ENCODE measurements around the gene ACACB.

Gene ACACB

DNA sequence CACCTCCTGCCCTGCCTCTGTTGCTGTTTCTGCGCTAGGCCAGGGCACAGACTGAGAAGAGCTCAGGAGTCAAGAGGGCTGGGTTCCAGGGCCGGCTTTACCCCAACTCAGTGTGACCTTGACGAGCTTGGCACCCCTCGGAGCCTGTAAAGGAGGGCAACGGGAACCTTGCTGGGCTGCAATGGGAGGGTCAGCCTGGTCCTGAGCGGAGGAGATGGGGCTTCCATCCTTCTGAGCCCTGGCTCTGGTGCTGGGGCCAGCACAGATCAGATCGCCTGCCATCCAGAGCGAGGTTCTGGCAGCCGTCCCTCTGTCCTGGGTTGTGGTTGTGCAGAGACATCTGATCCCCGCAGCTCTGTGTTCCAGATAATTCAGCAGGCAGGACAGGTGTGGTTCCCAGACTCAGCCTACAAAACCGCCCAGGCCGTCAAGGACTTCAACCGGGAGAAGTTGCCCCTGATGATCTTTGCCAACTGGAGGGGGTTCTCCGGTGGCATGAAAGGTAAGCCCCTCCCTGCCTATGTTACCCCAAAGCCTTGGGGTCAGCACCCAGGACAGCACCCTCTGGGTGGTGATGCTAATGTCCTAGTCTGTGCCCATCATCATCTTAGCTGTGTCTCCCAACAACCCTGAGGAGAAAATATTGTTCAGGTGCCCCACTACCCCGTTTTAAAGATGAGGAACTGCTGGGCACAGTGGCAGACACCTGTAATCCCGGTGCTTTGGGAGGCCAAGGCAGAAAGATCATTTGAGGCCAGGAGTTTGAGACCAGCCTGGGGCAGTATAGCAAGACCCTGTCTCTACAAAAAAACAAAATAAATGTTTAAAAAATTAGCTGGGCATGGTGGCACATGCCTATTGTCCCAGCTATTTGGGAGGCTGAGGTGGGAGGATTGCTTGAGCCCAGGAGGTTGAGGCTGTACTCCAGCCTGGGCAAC lies 142.5 kb downstream of the ACACB start:
- DNase-seq = no peak

DNA sequence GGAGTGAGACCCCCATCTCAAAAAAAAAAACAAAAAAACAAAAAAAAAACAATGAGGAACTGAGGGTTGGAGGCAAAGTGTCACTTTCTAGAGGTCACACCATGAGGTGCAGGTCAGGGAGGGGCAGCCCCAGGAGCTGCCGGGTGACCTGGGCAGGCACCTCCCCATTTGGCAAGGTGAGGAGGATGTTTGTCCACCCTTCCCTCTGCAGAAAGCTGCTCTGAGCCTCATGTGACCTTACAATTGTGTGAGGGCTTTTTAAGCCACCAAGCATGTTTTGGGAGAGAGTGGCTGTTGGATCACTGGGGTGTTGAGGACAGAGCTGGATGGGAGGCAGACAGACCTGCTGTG lies 143.1 kb downstream of the ACACB start:
- DNase-seq = no peak

DNA sequence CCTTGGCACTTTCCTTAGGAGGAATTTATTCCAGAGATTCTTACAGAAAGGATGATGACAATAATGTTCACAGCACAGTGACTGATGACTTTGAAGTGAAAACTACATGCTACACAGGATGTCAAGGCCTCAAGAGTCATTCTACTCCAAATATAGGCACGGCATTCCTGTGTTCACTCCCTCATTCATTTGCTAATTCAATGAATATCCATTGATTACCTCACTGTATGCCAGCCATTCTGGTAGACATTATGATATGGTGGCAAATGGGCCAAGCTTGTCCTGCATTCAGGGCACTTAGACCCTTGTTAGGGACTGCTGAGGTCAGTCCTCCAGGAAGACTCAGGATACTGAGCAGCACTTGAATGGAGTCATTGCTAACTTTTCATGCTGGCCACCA lies 144.7 kb downstream of the ACACB start:
- DNase-seq = no peak

DNA sequence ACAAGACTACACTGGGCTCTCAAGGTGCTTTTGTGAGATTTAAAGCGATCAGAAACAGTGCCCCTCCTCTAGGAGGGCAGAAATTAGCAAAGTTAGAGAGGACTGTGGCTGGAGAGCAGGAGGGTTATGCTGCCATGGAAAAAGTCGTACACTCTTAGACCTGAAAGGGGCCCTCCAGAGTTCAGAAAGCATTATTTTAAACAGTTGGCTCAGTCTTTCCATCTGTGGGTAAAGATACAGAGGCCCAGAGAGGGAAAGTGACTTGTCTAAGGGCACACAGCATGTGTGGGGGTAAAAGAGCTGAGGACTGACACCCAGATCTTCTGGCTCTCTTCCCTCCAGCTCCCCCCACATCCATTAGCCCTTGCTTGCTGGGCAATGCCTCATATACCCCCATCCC lies 145.6 kb downstream of the ACACB start:
- DNase-seq = no peak

DNA sequence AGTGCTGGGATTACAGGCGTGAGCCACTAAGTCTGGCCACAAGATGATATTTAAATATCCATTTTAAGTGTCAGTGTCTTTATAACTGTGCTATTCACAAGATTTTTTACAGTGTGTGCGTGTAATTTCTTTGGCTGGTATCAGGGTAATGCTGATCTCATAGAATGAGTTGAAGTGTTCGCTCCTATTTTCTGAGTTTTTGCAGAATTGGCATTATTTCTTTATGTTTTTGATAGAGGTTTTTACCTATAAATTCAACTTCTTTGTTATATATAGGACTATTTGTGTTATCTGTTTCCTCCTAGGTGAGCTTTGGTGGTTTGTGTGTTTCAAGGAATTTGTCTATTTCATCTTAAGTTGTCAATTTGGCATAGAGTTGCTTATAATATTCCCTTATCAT lies 147.1 kb downstream of the ACACB start:
- DNase-seq = no peak

DNA sequence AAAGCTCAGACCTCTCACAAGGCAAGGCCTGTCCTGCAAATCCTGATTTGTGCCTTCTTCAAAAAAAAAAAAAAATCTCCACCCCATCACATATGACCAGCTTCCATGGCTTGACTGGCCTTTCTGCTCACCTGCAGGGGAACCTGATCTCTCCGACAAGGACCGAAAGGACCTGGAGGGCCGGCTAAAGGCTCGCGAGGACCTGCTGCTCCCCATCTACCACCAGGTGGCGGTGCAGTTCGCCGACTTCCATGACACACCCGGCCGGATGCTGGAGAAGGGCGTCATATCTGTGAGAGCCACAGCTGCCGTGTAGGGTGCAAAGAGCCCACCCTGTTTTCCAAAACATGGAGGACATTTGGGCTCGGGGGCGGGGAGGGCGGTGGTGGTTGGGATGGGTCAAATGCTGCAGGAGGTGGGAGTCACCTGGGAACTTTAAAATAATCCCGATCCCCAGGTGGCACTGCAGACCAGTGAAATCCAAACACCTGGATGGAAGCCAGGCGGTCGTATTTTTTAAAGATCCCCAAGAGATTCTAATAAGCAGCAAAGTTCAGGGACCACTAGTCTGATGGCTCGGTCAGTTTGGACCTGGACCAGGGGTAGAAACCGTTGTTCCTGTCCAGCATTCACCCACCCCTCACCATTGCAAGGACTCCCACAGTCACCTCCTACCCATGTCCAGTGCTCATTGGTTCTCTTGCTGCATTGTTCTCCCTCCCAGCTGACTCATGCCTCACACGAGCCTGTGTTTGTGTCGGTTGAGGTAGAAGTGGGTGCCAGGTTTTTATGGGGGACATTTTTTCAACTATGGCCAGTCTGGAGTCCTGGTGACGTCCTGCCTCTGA lies 147.9 kb downstream of the ACACB start:
- DNase-seq = peak; percentile 56

DNA sequence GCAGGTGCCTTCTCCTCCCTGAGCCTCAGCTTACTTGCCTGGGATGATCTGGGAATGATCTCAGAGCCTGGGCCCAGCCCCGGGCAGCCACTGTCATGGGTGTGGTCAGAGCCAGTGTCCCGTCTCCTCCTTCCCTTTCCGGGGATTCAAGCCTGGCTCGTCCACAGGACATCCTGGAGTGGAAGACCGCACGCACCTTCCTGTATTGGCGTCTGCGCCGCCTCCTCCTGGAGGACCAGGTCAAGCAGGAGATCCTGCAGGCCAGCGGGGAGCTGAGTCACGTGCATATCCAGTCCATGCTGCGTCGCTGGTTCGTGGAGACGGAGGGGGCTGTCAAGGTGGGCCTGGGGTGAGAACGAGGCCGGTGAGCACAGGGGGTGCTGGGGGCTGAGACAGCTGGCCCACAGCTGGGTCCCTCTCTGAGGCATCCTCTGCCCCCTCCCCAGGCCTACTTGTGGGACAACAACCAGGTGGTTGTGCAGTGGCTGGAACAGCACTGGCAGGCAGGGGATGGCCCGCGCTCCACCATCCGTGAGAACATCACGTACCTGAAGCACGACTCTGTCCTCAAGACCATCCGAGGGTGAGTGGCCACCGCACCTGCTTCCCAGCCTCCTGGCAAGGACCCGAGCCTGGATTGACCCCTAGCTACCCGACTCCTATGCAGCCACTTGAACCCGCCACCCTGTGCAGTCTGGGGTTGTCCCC lies 148.7 kb downstream of the ACACB start:
- DNase-seq = no peak

DNA sequence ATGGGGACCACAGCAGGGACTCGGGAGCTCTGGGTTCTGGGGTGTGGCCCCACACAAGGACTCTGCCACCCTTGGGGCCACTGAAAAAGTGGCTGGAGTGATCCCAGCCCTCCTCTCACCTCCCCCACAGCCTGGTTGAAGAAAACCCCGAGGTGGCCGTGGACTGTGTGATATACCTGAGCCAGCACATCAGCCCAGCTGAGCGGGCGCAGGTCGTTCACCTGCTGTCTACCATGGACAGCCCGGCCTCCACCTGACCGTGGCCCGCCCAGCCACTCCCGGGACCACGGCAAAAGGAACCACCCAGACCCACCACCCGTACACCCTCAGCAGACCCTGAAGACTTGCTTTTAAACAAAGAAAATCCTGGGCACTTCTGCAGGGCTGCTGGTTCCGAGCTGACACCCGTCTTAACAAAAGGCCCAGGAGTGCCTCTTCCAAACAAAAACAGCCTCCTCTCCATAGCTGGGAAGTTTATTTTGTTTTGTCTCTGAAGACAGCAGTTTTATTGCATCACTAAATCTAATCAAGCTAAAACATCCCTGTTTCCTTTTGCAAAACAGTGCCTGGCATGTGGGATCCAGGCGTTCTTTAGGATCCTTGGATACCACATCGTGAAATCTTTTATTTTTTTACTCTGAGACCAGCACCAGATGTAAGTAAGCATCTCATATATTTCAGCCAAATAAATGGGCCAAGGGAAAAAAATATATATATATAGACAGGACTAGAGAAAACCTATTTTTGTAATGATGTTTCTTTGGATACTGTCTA lies 149.9 kb downstream of the ACACB start:
- no peak for DNase-seq

DNA sequence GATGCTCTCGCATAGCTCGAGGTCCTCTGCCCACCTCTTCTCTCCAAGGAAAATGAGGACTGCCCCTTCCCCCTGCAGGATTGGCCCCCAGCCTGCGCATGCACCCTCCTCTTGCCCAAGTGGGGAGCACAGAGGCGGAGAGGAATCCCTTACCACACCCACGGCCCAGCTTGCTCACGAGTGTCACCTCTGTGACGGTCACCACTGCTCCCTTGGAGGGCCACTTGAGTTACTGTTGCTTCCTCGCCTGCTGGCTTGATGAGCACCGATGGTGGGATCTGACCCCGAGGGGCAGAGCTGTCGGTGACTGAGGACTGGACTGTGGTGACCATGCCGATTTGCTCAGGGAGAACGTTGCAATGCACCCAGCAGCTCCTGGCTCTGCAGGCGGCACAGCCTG lies 151.0 kb downstream of the ACACB start:
- DNase-seq = no peak

DNA sequence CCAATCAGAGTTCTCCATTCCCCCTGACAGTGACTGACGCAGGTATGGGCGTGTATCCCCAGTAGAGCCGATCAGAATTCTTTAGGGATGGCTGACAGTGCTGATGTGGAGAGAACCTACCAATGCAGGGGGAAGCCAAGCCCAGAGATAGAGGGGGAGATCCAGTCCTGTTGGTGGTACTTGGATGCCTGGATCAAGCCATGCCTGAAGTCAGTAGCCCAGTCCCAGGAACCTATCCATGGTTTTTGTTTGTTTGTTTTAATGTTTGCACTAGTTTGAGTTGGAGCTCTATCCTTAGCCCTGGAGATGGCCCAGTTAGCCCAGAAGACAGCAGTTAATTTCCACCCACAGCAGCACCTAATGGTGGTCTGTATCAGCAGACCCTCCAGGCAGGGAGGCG lies 152.5 kb downstream of the ACACB start:
- no peak for DNase-seq

DNA sequence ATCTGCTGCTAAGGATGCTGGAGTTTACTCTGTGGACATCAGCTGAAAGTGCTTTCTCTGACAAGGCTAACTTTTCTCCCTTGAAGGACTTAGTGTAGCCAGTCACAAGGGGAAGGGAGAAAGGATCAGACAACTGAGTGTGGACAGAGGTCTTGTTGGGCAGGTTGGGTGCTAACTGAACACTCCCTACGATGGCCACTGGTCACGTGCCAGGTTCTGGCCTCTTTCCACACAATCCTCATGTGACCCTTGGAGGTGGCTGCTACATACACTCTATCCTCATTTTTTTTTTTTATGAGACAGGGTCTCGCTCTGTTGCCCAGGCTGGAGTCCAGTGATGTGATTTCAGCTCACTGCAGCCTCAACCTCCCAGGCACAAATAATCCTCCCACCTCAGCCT lies 153.0 kb downstream of the ACACB start:
- DNase-seq = no peak

DNA sequence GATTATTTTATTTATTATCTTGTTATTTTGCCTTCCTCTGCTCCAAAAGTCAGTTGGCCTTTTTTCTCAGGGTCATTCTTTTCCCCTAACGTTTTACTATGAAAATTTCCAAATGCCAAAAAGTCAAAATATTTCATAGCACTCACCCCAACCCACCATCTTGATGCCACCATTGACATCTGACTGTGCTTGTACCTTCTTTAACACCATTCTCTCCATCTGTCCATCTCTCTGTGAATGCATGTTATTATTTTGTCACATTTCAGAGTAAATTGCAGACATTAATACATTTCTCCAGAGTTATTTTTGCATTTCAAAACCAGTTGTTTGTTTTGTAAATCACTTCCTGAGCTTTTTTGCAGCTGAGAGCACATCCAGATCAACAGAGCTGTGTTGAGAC lies 154.1 kb downstream of the ACACB start:
- DNase-seq = no peak

DNA sequence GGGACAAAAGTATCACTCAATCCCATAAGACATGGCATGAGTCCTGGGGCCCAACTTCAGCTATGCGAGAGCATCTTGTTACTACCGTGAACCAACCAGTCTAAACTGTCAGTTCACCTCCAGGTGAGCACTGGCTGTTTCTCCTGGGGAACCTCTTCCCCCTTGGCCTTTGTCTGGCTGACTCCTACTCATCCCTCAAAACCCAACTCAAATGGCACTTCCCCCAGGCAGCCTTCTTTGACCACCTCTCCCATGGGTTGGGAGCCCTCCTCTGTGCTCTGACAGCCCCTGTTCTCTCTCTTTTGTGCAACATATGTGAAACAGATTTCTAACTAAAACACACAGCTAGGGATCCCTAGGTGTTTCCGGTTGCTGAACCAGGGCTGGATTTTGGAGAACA lies 155.0 kb downstream of the ACACB start:
- no peak for DNase-seq

DNA sequence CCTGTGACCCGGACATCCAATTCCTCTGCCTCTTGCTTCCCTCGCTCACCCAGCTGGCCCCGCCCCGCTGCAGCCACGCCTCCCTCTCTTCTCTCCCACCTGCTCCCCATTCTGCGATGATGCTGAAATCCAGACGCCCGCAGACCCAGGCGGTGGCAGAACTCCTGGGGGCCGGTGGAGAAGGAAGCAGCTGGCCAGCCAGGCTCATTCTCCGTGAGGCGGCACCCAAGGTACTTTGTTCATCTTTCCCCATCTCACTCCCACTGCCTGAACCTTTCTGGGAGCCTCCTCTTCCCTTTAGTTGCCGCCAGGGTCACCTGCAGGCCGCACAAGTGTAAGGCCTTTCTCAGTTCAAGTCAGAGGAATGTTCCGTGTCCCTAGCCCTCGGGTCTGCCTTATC lies 157.0 kb downstream of the ACACB start:
- no peak for DNase-seq

DNA sequence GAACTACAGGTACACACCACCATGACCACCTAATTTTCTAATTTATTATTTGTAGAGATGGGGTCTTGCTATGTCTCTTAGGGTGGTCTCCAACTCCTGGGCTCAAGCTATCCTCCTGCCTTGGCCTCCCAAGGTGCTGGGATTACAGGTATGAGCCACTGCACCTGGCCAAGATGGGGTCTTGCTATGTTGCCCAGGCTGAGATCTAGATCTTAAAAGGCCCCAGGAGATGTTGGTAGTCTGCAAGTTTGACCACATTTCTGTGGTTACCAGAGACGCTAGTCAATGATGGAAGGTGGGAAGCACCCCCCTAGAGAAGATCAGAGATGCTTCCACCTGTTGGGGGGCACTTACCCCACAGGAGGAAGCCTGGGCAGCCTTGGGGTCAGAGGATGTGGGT lies 158.0 kb downstream of the ACACB start:
- DNase-seq = no peak

DNA sequence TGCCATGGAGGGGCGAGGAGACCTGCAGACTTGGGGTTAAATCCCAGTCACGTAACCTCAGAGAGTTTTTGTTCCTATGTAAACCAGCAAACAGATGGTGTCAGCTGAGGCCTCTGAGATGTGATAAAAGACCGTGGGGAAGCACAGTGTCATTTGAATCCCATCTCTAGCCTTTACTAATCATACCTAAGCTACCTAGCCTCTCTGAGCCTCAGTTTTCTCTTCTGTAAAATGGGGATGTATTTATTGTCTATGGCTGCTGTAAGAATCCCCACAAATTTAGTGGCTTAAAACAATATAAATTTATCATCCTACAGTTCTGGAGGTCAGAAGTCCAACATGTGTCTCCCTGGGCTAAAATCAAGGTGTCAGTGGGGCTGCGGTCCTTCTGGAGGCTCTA lies 158.8 kb downstream of the ACACB start:
- DNase-seq = no peak

DNA sequence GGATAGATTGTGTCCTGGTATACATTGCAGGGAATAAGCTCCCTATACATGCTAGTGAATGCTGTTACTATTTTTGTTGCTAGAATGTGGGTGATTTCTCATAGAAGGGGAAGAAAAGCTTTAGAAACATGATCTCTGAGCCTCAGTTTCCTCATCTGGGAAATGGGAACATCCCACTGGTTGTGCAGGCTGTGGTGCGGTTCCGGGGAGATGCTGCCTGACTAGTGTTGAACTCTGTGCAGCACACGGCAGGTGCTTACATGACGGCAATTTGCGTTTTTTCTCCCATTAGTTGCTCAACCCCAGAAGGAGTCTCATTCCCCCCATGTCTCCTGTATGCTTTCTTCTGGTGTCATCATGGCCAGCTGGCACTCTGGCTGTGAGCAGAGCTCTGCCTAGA lies 159.8 kb downstream of the ACACB start:
- no peak for DNase-seq

DNA sequence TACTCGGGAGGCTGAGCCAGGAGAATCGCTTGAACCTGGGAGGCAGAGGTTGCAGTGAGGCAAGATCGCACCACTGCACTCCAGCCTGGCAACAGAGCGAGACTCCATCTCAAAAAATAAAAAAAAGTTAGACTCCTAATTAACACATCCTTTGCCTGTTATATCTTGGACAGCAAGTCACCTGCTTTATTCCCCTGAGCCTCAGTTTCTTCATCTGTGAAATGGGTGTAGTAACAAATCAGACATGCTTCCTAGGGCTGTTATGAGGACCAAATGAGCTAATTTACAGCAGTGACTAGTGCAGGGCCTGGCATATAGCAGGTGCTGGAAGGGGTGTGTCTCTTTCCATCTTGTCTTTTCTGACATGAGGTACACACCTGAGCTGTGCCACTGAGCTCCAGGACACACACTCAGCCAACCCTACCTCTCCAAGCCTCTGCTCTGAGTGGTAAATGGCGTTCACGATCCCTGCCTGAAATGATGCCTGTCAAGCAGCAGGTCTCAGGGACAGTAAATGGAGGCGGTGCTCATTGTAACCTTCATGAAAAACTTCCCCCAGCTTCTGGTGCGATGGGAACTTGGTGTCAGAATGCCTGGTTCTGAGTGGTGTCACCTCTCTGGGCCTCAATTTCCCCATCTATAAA lies 161.0 kb downstream of the ACACB start:
- no peak for DNase-seq

DNA sequence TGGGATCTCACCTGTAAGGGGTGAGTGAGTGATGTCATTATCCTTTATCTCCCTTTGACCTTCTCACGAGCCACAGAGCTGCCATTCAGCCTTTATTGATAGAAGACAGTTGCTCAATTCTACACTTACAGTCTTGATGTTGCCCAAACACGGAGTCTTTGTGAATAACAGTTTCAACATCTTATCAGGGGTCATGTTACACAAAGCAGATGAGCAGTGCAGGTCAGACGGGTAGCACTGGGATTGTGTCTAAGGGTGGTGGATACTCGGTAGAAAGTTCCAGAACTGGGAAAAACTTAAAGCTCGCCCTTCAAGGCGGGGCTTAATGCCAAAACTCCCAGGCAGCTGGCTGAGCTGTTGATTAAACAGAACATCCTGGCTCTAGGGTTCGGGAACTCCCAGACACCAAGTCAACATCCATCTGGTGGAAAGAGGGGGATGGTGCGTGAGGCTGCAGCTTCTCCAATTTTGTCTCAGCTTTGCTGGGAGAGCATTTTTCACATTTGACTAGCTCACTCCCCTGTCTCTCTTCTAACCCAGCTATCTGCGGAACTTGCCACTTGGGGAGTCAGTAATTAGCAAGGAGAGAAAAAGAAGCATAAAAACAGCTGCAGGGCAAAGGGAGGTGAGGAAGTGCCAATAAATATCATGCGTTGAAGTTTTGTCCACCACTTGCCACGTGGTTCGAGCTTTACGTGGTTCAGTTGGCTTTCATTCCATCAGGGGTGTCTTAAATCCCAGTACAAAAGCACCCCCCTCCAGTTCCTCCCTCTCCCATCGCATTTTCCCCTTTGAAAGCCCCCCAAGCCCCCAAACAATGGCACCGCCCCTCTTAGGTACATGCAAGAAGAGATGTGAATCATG lies 161.7 kb downstream of the ACACB start:
- no peak for DNase-seq

DNA sequence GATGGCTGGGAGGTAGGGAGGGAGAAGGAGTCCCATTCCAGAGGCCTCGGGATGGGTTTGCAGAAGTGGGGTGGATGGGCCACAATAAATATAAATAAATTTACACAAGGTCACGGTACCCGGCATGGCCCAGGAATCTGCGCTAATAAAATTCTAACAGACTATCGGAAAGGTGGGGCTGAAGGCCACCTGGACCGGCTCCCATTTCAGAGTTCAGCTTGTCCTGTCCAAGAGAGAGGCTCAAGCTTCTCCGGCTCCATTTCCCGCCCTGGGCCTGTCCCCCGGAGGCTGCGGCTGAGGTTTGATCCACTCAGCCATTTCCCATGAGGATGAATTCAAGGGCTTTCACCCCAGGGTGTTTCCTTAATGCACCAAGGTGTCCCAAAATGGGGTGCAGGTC lies 162.5 kb downstream of the ACACB start:
- no peak for DNase-seq

DNA sequence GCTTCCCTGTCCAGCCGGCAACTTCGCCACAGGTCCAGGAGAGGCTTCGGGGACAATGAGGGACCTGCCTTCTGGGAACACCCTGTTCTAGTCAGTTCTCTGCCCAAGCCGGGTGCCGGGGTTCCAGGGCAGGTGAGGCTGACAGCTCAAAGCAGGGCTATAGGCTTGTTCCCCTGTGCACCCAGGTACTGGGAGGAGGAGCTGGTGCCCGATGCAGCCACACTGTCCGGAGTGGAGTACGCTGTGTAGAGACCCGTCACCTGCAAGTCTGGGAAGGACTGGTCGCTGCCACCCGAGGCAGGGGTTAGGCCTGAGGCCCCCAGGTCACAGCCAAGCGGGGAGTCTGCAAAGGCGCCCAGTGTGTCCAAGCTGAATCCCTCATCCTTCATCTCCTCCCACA lies 163.1 kb downstream of the ACACB start:
- DNase-seq = no peak

All from stimulated activated CD4-positive, alpha-beta T cell treated with anti-CD3 and anti-CD28 coated beads, Interleukin-1b, Interleukin-23, amount 100 ng/mL, for 48 hours (primary cell).